Measurements from ENCODE around the gene CD151. TPM values are rescaled to one million over a fixed set of nuclear protein-coding genes. Genes with fewer than 3 reads are reported as not detected.

The CD151 gene
- total and polyA plus RNA-seq, 8 donors: 163 to 351 (median 261) TPM

DNA sequence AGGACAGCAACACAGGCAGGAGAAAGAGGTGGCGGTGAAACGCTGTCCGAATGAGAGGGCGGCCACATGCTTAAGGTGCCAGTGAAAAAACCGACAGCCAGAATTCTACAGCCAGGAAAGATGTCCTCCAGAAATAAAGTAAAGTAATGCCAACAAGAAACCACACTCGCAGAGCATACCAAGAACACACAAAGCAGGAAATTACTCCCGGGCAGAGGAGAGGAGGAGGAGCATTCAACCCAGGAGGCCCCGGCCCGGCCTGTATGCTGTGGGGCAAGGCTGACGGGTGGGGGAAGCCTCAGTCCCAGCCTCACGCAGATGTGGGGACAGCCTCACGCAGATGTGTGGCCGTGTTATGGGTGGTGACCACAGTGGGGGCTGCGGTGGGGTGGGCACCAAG lies 49.8 kb downstream of the CD151 start:
- intact Hi-C loops (cut with DNase I): no loop called here
- DNase-seq (no peak), ATAC-seq (no peak), FAIRE-seq (no peak)
- H3K27ac ChIP-seq: no peak overlapping the region
- no peak overlapping the region for H3K4me3 ChIP-seq
- no peaks in the 10 kb centered on the region for H3K9me3 ChIP-seq
- TF ChIP-seq, protein P1, sequence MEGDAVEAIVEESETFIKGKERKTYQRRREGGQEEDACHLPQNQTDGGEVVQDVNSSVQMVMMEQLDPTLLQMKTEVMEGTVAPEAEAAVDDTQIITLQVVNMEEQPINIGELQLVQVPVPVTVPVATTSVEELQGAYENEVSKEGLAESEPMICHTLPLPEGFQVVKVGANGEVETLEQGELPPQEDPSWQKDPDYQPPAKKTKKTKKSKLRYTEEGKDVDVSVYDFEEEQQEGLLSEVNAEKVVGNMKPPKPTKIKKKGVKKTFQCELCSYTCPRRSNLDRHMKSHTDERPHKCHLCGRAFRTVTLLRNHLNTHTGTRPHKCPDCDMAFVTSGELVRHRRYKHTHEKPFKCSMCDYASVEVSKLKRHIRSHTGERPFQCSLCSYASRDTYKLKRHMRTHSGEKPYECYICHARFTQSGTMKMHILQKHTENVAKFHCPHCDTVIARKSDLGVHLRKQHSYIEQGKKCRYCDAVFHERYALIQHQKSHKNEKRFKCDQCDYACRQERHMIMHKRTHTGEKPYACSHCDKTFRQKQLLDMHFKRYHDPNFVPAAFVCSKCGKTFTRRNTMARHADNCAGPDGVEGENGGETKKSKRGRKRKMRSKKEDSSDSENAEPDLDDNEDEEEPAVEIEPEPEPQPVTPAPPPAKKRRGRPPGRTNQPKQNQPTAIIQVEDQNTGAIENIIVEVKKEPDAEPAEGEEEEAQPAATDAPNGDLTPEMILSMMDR (IDR thresholded peaks at IDR 0.05): no peak
- 92 to 95% methylated on average over 13 to 14 of the region's 14 CpGs for WGBS, 2 donors
- no peaks in the 10 kb centered on the region for H3K27me3 ChIP-seq
- H3K36me3 ChIP-seq: no peaks in the 10 kb centered on the region
- H3K4me1 ChIP-seq: no peaks in the 10 kb centered on the region

DNA sequence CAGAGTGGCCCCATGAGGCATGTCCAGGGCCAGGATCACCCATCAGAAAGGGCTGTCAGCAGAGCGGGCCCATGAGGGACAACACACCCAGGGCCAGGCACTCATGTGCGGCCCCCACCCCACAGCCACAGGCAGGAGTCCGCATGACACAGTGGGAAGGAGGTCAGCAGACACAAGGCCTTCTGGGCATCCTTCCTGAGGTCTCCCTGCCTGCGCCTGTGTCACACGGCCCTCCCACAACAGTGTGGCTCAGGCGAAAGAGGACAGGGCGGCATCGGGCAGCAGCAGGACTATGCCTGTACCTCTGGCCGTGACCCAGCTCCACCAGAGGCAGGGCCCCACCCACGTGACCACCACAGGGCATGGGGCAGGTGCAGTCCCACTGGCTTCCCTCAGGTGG lies 50.8 kb downstream of the CD151 start:
- DNase-seq: no peak
- 89 to 95% methylated on average over 10 of the region's 10 CpGs for WGBS, 2 donors
- TF ChIP-seq, protein P1 (IDR thresholded peaks at IDR 0.05): no peak
- intact Hi-C loops (cut with DNase I): no loop called here
- Histone ChIP-seq H3K36me3 (no peaks in the 10 kb centered on the region), H3K27ac (no peak overlapping the region), H3K4me1 (no peaks in the 10 kb centered on the region), H3K4me3 (no peak overlapping the region), H3K27me3 (no peaks in the 10 kb centered on the region), H3K9me3 (no peaks in the 10 kb centered on the region)
- FAIRE-seq: no peak
- no peak for ATAC-seq

DNA sequence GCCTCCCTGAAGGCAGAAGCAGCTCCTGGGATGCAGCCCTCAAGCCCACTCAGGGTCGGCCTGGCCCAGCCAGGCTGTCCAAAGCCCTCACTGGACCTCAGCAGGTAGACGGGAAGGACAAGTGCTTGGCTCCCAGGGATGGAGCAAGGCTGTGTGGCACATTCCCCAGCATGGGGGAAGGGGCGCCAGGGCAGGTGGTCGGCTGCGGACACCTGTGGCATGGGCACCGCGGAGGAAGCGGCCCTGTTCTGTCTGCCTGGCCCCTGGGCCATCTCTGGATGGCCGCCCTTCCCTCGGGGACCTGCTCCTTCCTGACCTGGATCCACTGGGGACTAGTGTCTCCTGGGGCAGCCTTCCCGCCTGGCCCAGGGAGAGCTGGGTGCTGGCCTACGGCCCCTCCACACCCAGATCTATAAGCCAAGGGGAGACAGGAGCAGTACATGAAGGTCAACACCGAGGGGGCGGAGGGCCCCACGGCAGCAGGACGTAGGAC lies 51.9 kb downstream of the CD151 start:
- no peaks in the 10 kb centered on the region for H3K36me3 ChIP-seq
- FAIRE-seq: no peak

DNA sequence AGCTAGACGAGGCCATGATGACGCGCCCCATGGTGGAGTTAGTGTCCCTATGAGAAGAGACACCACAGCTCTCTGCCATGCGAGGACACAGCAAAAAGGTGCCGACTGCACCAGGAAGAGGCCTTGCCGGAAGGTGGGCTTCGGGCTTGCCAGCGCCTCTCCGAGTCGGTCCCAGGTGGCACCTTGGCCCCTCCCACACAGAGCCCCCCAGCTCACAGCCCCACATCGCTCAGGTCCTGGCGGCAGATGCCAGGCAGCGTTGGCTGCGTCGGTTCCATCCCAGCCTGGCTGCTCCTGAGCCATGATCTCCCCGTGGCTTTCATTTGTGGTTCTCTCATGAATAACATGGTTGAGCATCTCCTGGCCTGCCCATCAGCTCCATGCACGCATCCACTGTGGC lies 53.8 kb downstream of the CD151 start:
- H3K36me3 ChIP-seq: no peaks in the 10 kb centered on the region
- ATAC-seq (no peak), FAIRE-seq (no peak), DNase-seq (no peak)
- no peaks in the 10 kb centered on the region for H3K9me3 ChIP-seq
- no peaks in the 10 kb centered on the region for H3K27me3 ChIP-seq
- WGBS, 2 donors: 97 to 99% methylated on average over 16 to 17 of the region's 17 CpGs
- no peak overlapping the region for H3K4me3 ChIP-seq
- H3K4me1 ChIP-seq: no peaks in the 10 kb centered on the region
- TF ChIP-seq, protein P1 (IDR thresholded peaks at IDR 0.05): no peak
- intact Hi-C loops (cut with DNase I): no loop called here
- no peak overlapping the region for H3K27ac ChIP-seq

More for the DNA sequence above, 51.9 kb downstream of the CD151 start:
- Histone ChIP-seq H3K4me3 (no peak overlapping the region), H3K9me3 (no peaks in the 10 kb centered on the region), H3K27ac (no peak overlapping the region), H3K27me3 (no peaks in the 10 kb centered on the region), H3K4me1 (no peaks in the 10 kb centered on the region)
- intact Hi-C loops (cut with DNase I): no loop called here
- ATAC-seq: no peak
- DNase-seq: no peak
- 86 to 88% methylated on average over 16 of the region's 16 CpGs for WGBS, 2 donors
- TF ChIP-seq, protein P1 (IDR thresholded peaks at IDR 0.05): no peak

DNA sequence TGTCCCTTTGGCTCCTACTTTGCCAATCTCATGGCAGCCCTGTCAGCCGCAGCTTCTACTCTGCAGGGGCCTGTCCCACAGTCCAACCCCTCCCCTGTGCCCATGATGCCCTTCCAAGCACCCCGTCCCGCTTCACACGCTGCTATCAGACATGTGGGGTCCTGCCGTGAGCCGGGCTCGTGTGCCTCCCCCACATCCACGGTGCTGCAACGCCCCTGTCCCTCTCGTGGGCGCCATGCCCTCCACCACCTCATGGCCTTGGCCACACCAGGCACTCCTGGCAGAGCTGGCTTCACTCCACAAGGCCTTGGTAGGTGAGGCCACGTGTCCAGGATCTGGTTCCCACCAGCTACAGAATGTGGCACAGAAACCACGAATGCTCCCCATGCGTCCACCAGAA lies 54.8 kb downstream of the CD151 start:
- FAIRE-seq (no peak), ATAC-seq (peak in 1 of 4 donors; percentile 8), DNase-seq (no peak)
- no peak overlapping the region for H3K4me3 ChIP-seq
- 76 to 84% methylated on average over 14 of the region's 14 CpGs for WGBS, 2 donors
- TF ChIP-seq, protein P1 (IDR thresholded peaks at IDR 0.05): no peak
- no peaks in the 10 kb centered on the region for H3K4me1 ChIP-seq
- no peaks in the 10 kb centered on the region for H3K36me3 ChIP-seq
- no peaks in the 10 kb centered on the region for H3K9me3 ChIP-seq
- intact Hi-C loops (cut with DNase I): no loop called here
- no peak overlapping the region for H3K27ac ChIP-seq
- H3K27me3 ChIP-seq: no peaks in the 10 kb centered on the region

Other genes starting within 250 kb of the CD151 start
- 10 to 100 TPM in 2 of 6 donors, 1 to 10 TPM in 4; 4.0 to 30.0 (median 9.1) TPM for gene IRF7, start 217.0 kb upstream of the CD151 start, total RNA-seq
- 10 to 100 TPM; 33.4 to 36.6 TPM for gene IRF7, start 217.0 kb upstream of the CD151 start, polyA plus RNA-seq
- 1 to 10 TPM in 5 of 6 donors, under 1 TPM in 1; 0.61 to 2.7 (median 1.5) TPM for gene CDHR5, start 208.0 kb upstream of the CD151 start, total RNA-seq
- 1 to 10 TPM; 1.3 to 4.4 TPM for gene CDHR5, start 208.0 kb upstream of the CD151 start, polyA plus RNA-seq
- gene SCT, start 205.8 kb upstream of the CD151 start, total RNA-seq: under 1 TPM in 2 of 6 donors, not detected in 4; 0.58 to 0.69 TPM
- not detected for gene SCT, start 205.8 kb upstream of the CD151 start, polyA plus RNA-seq
- gene DRD4, start 195.7 kb upstream of the CD151 start, total RNA-seq: 1 to 10 TPM in 1 of 6 donors, under 1 TPM in 5; 0.28 to 1.4 (median 0.66) TPM
- gene DRD4, start 195.7 kb upstream of the CD151 start, polyA plus RNA-seq: 1 to 10 TPM; 2.4 TPM
- gene DEAF1, start 137.7 kb upstream of the CD151 start, total RNA-seq: 10 to 100 TPM; 15.9 to 26.9 (median 18.5) TPM
- gene DEAF1, start 137.7 kb upstream of the CD151 start, polyA plus RNA-seq: 10 to 100 TPM; 28.4 to 33.8 TPM
- 10 to 100 TPM in 4 of 6 donors, 1 to 10 TPM in 2; 8.5 to 16.4 (median 14.2) TPM for gene TMEM80, start 137.1 kb upstream of the CD151 start, total RNA-seq
- gene TMEM80, start 137.1 kb upstream of the CD151 start, polyA plus RNA-seq: 10 to 100 TPM; 18.6 to 24.7 TPM
- 100 to 1,000 TPM in 2 of 6 donors, 10 to 100 TPM in 4; 58.1 to 113 (median 71.1) TPM for gene EPS8L2, start 126.7 kb upstream of the CD151 start, total RNA-seq
- 100 to 1,000 TPM; 249 to 286 TPM for gene EPS8L2, start 126.7 kb upstream of the CD151 start, polyA plus RNA-seq
- 10 to 100 TPM; 52.5 to 83.9 (median 78.2) TPM for gene TALDO1, start 85.5 kb upstream of the CD151 start, total RNA-seq
- gene TALDO1, start 85.5 kb upstream of the CD151 start, polyA plus RNA-seq: 10 to 100 TPM; 50.3 to 70.0 TPM
- gene GATD1, start 55.5 kb upstream of the CD151 start, total RNA-seq: 10 to 100 TPM; 13.6 to 28.9 (median 18.1) TPM
- 10 to 100 TPM; 27.9 to 43.2 TPM for gene GATD1, start 55.5 kb upstream of the CD151 start, polyA plus RNA-seq
- under 1 TPM in 1 of 6 donors, not detected in 5; 0.12 TPM for gene CEND1, start 42.9 kb upstream of the CD151 start, total RNA-seq
- under 1 TPM; 0.27 to 0.42 TPM for gene CEND1, start 42.9 kb upstream of the CD151 start, polyA plus RNA-seq
- gene SLC25A22, start 34.7 kb upstream of the CD151 start, total RNA-seq: 10 to 100 TPM; 32.2 to 84.0 (median 41.8) TPM
- gene SLC25A22, start 34.7 kb upstream of the CD151 start, polyA plus RNA-seq: 10 to 100 TPM; 40.4 to 45.5 TPM
- 10 to 100 TPM in 1 of 6 donors, 1 to 10 TPM in 5; 6.3 to 12.9 (median 8.7) TPM for gene PIDD1, start 27.7 kb upstream of the CD151 start, total RNA-seq
- 10 to 100 TPM; 53.1 to 70.9 TPM for gene PIDD1, start 27.7 kb upstream of the CD151 start, polyA plus RNA-seq
- gene RPLP2, start 23.0 kb upstream of the CD151 start, total RNA-seq: 1,000 to 10,000 TPM in 5 of 6 donors, 100 to 1,000 TPM in 1; 944 to 1,591 (median 1,137) TPM
- gene RPLP2, start 23.0 kb upstream of the CD151 start, polyA plus RNA-seq: 1,000 to 10,000 TPM in 1 of 2 donors, 100 to 1,000 TPM in 1; 761 to 1,687 TPM
- gene PNPLA2, start 14.0 kb upstream of the CD151 start, total RNA-seq: 100 to 1,000 TPM in 1 of 6 donors, 10 to 100 TPM in 5; 59.1 to 109 (median 82.1) TPM
- gene PNPLA2, start 14.0 kb upstream of the CD151 start, polyA plus RNA-seq: 100 to 1,000 TPM; 233 to 234 TPM
- 100 to 1,000 TPM in 4 of 6 donors, 10 to 100 TPM in 2; 60.6 to 140 (median 108) TPM for gene CRACR2B, start 5.0 kb upstream of the CD151 start, total RNA-seq
- gene CRACR2B, start 5.0 kb upstream of the CD151 start, polyA plus RNA-seq: 100 to 1,000 TPM; 263 to 378 TPM
- gene POLR2L, start 9.6 kb downstream of the CD151 start, total RNA-seq: 10 to 100 TPM; 62.9 to 98.8 (median 68.9) TPM
- 100 to 1,000 TPM in 1 of 2 donors, 10 to 100 TPM in 1; 64.7 to 110 TPM for gene POLR2L, start 9.6 kb downstream of the CD151 start, polyA plus RNA-seq
- gene TSPAN4, start 9.9 kb downstream of the CD151 start, total RNA-seq: 10 to 100 TPM; 15.3 to 25.0 (median 18.8) TPM
- 10 to 100 TPM; 44.0 to 67.2 TPM for gene TSPAN4, start 9.9 kb downstream of the CD151 start, polyA plus RNA-seq
- 10 to 100 TPM; 41.7 to 86.0 (median 63.1) TPM for gene CHID1, start 77.9 kb downstream of the CD151 start, total RNA-seq
- gene CHID1, start 77.9 kb downstream of the CD151 start, polyA plus RNA-seq: 10 to 100 TPM; 57.1 to 66.0 TPM
- gene AP2A2, start 92.9 kb downstream of the CD151 start, total RNA-seq: 10 to 100 TPM; 40.0 to 60.2 (median 53.2) TPM
- gene AP2A2, start 92.9 kb downstream of the CD151 start, polyA plus RNA-seq: 10 to 100 TPM; 48.0 to 50.8 TPM
- gene MUC6, start 203.8 kb downstream of the CD151 start, total RNA-seq: 10 to 100 TPM; 25.5 to 99.7 (median 92.2) TPM
- 100 to 1,000 TPM; 155 to 239 TPM for gene MUC6, start 203.8 kb downstream of the CD151 start, polyA plus RNA-seq
- gene MUC2, start 241.9 kb downstream of the CD151 start, total RNA-seq: under 1 TPM in 2 of 6 donors, not detected in 4; 0.03 to 0.57 TPM
- under 1 TPM; 0.04 to 0.05 TPM for gene MUC2, start 241.9 kb downstream of the CD151 start, polyA plus RNA-seq